PC-9 (cell line): ENCODE measurements around the gene DOK5.

Source experiments
- EZH2 ChIP-seq: fragments of 200-600 bp; sonication (generic); IDR thresholded peaks from 2 replicates; pipeline ENCODE4 v1.8.0; 2017; ENCODE audit warnings: antibody characterized with exemption, low read depth
- TF ChIP-seq, protein P1 (sequence below): fragments of 200-600 bp; sonication (generic); conservative IDR thresholded peaks from 2 replicates; pipeline ENCODE4 v1.6.1; 2017; ENCODE audit warnings: mixed run types, antibody characterized with exemption, mild to moderate bottlenecking, moderate library complexity

DNA sequence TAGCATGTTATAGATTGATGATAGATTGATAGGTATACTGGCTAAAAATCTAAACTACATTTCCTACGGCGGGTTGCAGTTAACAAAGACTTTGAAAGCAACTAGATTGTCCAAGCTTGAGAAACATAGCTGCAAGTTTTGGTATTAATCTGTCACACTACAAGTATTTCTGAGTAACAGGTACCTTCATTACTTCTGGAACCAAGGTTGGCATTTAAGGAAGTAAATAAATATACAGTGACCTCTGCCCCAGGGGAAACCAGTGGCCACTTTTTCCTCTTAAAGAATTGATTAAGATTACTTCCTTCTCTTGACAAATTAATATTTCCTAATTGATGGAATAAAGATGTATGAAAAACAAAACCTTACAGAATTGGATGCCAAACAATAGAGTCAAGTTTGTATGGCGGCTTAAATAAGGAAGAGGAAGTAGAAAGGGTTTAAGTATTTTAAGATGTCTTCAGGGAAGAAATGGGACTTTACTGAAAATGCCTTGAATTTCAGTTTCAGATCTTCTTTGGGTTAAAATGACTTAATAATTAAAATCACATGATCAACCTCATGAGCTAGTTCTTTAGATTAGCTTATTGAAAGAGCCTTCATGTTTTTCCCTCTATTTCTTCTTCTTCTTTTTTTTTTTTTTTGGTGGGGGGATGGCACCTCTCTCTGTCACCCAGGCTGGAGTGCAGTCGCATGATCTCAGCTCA lies 132.8 kb downstream of the DOK5 start:
- TF ChIP-seq, protein P1, sequence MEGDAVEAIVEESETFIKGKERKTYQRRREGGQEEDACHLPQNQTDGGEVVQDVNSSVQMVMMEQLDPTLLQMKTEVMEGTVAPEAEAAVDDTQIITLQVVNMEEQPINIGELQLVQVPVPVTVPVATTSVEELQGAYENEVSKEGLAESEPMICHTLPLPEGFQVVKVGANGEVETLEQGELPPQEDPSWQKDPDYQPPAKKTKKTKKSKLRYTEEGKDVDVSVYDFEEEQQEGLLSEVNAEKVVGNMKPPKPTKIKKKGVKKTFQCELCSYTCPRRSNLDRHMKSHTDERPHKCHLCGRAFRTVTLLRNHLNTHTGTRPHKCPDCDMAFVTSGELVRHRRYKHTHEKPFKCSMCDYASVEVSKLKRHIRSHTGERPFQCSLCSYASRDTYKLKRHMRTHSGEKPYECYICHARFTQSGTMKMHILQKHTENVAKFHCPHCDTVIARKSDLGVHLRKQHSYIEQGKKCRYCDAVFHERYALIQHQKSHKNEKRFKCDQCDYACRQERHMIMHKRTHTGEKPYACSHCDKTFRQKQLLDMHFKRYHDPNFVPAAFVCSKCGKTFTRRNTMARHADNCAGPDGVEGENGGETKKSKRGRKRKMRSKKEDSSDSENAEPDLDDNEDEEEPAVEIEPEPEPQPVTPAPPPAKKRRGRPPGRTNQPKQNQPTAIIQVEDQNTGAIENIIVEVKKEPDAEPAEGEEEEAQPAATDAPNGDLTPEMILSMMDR, result no peak
- TF ChIP-seq EZH2, result no peak
